Epithelial cell of proximal tubule (primary cell): ENCODE measurements around the gene RPS28. TPM values are rescaled to one million over a fixed set of nuclear protein-coding genes. Genes with fewer than 3 reads are reported as not detected.

Experiments used
- DNase-seq: peaks from one replicate; pipeline ENCODE4 v3.0.0-alpha.2; 2011; ENCODE audit warnings: low read depth
- H3K4me3 ChIP-seq: 2 replicates; pipeline ENCODE4 v1.5.1; 2011; ENCODE audit warnings: low read depth, mild to moderate bottlenecking, low read length
- CTCF ChIP-seq: conservative IDR thresholded peaks from 2 replicates; pipeline ENCODE4 v1.5.1; 2012; ENCODE audit warnings: low read depth, mild to moderate bottlenecking, low read length
- total RNA-seq: library from RNA; depleted of rRNA; stranded (reverse); fragments of >200 nt; gene quantifications from 2 replicates; pipeline ENCODE4 v1.2.3, GENCODE V29; 2015

The RPS28 gene
- total RNA-seq, 1 donor from 2014 or later: 508 TPM

GRCh38 chr19:8332976-8333766, 11.9 kb downstream of the RPS28 start:
- no peak for TF ChIP-seq CTCF
- H3K4me3 ChIP-seq: no peak overlapping the region
- DNase-seq: no peak

- no peak for DNase-seq
- peak overlapping the region; percentile 41 for H3K4me3 ChIP-seq
- no peak for TF ChIP-seq CTCF
Measured at GRCh38 chr19:8333767-8334457, 12.6 kb downstream of the RPS28 start.

GRCh38 chr19:8334458-8335342, 13.4 kb downstream of the RPS28 start:
- no peak for DNase-seq
- H3K4me3 ChIP-seq: peak overlapping the region; percentile 41
- no peak for TF ChIP-seq CTCF

- H3K4me3 ChIP-seq: no peak overlapping the region
- TF ChIP-seq CTCF: peak; percentile 17
Measured at GRCh38 chr19:8335343-8336071, 14.2 kb downstream of the RPS28 start.

GRCh38 chr19:8336072-8336569, 14.8 kb downstream of the RPS28 start:
- no peak for TF ChIP-seq CTCF
- no peak overlapping the region for H3K4me3 ChIP-seq
- DNase-seq: no peak

More at GRCh38 chr19:8335343-8336071, 14.2 kb downstream of the RPS28 start:
- no peak for DNase-seq

GRCh38 chr19:8336660-8337059, 15.4 kb downstream of the RPS28 start:
- H3K4me3 ChIP-seq: no peak overlapping the region
- TF ChIP-seq CTCF: no peak
- DNase-seq: no peak
